ENCODE results near the gene GHR.
"Not testable (repeated sequence)": the region's sequence is repeated elsewhere in the genome, so short reads cannot be mapped to it uniquely, and the experiment has no call there.

The GHR gene

DNA sequence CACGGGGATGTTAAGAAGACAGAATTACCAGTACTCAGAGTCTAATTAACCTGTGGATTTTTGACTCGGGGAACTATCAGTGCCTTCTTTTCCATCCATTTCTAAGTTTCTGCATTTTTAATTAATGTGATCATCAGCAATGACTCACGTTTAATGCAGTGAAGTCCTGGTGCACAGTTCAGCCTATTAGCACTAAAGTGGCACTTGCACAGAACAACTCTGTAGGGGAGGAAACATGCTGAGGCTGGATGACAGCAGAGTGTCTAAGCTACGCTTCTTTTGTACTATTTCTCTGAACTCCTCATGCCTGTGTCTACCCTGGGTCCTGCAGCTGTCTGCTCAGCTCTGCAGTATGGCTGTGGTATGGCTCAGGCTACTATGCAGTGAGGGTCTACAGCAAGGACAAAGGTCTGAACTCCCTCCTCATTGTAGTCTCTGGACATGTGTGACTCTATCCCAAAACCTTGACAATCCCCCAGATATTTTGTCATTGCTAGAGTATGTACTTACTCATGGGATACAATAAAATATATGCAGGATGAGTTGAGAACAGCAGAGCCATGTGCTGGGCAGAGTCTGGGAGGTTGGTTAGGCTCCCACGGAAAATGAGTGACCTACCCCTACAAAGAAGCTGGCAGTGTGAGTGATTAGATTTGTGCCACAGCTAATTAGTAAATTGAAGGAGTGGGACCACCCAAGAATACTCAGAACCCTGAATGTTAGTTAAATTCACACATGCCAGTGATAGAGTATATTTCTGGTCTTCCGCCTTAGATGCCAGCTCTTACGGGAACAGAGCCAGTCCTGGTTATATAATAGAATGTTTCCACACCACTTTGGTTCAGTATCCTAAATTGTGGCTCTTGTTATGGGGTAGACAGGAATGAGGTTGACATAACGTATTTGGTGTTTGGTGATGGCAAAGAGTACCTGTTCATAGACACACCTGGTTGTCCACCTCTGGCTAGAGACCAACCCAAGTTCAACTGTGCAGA is 148.0 kb downstream of the GHR start:
- no peaks in the 10 kb centered on the region for H3K9me2 ChIP-seq (ENCODE audit: low read depth, low read length)
- no peaks in the 10 kb centered on the region for H3K36me3 ChIP-seq (ENCODE audit: insufficient read depth, low read length)
- H4K20me1 ChIP-seq (ENCODE audit: insufficient read depth, low read length), result no peaks in the 10 kb centered on the region
- H3K4me3 ChIP-seq (ENCODE audit: low read depth, low read length, poor library complexity, severe bottlenecking), result no peak overlapping the region
- TF ChIP-seq EZH2 (IDR thresholded peaks at IDR 0.05; ENCODE audit: borderline replicate concordance, low read length), result no peak
- TF ChIP-seq, protein P1, sequence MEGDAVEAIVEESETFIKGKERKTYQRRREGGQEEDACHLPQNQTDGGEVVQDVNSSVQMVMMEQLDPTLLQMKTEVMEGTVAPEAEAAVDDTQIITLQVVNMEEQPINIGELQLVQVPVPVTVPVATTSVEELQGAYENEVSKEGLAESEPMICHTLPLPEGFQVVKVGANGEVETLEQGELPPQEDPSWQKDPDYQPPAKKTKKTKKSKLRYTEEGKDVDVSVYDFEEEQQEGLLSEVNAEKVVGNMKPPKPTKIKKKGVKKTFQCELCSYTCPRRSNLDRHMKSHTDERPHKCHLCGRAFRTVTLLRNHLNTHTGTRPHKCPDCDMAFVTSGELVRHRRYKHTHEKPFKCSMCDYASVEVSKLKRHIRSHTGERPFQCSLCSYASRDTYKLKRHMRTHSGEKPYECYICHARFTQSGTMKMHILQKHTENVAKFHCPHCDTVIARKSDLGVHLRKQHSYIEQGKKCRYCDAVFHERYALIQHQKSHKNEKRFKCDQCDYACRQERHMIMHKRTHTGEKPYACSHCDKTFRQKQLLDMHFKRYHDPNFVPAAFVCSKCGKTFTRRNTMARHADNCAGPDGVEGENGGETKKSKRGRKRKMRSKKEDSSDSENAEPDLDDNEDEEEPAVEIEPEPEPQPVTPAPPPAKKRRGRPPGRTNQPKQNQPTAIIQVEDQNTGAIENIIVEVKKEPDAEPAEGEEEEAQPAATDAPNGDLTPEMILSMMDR (IDR thresholded peaks at IDR 0.05; ENCODE audit: low read length), result no peak
- no peaks in the 10 kb centered on the region for H3K4me1 ChIP-seq (ENCODE audit: insufficient read depth, low read length, severe bottlenecking)
- H3K9me3 ChIP-seq (ENCODE audit: low read length), result no peaks in the 10 kb centered on the region
- no peaks in the 10 kb centered on the region for H3F3A ChIP-seq (ENCODE audit: insufficient read depth, low read length)
- H3K9ac ChIP-seq (ENCODE audit: low read length), result no peak overlapping the region
- H2AFZ ChIP-seq (ENCODE audit: low read length), result no peak overlapping the region
- H3K4me2 ChIP-seq (ENCODE audit: low read length), result no peak overlapping the region
- no peaks in the 10 kb centered on the region for H3K79me2 ChIP-seq (ENCODE audit: insufficient read depth, low read length)
- H3K27ac ChIP-seq (ENCODE audit: low read depth, low read length, poor library complexity, severe bottlenecking), result no peak overlapping the region
- no peaks in the 10 kb centered on the region for H3K27me3 ChIP-seq (ENCODE audit: insufficient read depth, low read length)

DNA sequence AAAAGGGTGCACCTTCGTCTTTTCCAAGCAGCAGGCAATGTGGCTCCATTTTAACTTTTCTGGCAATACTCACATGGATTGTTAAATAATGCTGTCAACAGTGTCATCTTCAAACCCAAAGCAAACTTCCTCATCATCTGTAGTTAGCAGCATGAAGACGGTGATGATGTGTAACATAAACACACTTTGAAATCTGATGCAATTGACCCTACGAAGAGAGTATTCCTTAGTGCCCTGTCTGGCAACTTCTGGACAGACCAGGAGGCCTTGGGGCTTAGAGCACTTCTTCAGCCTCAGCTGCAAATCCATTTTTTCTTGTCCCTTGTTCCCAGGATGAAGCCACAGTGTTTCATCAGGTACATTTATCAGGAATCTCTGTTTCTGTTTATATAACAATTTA is 149.1 kb downstream of the GHR start:
- no peak for TF ChIP-seq EZH2 (IDR thresholded peaks at IDR 0.05; ENCODE audit: borderline replicate concordance, low read length)
- TF ChIP-seq, protein P1 (IDR thresholded peaks at IDR 0.05; ENCODE audit: low read length), result no peak
- Histone ChIP-seq H3K36me3 (ENCODE audit: insufficient read depth, low read length) (no peaks in the 10 kb centered on the region), H3K9me3 (ENCODE audit: low read length) (no peaks in the 10 kb centered on the region)

DNA sequence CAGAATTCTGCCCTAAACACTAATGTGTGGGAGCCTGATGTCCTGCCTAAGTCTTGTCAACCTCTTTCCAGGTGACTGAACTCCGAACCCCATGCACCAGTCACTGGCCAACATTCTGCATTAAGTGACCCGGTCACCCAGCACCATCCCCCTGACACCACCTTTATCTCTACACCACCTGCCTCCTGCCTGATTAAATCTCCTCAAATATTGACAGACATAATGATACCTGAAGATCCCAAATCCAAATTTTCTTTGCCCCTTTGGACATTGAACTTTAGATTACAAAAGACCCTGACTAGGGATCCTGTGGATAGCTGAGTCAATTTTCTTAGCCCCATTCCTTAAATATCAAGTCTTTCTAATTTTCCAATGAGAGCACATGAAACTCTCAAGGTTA is 150.1 kb downstream of the GHR start:
- no peak overlapping the region for H3K9ac ChIP-seq (ENCODE audit: low read length)
- H4K20me1 ChIP-seq (ENCODE audit: insufficient read depth, low read length), result no peaks in the 10 kb centered on the region
- no peak overlapping the region for H3K4me2 ChIP-seq (ENCODE audit: low read length)
- H3K79me2 ChIP-seq (ENCODE audit: insufficient read depth, low read length), result no peaks in the 10 kb centered on the region
- no peaks in the 10 kb centered on the region for H3K9me2 ChIP-seq (ENCODE audit: low read depth, low read length)
- no peaks in the 10 kb centered on the region for H3K36me3 ChIP-seq (ENCODE audit: insufficient read depth, low read length)
- no peak overlapping the region for H3K27ac ChIP-seq (ENCODE audit: low read depth, low read length, poor library complexity, severe bottlenecking)
- H3K4me1 ChIP-seq (ENCODE audit: insufficient read depth, low read length, severe bottlenecking), result no peaks in the 10 kb centered on the region
- H2AFZ ChIP-seq (ENCODE audit: low read length), result no peak overlapping the region
- TF ChIP-seq, protein P1 (IDR thresholded peaks at IDR 0.05; ENCODE audit: low read length), result no peak
- TF ChIP-seq EZH2 (IDR thresholded peaks at IDR 0.05; ENCODE audit: borderline replicate concordance, low read length), result no peak
- H3K27me3 ChIP-seq (ENCODE audit: insufficient read depth, low read length), result no peaks in the 10 kb centered on the region
- no peaks in the 10 kb centered on the region for H3K9me3 ChIP-seq (ENCODE audit: low read length)
- H3K4me3 ChIP-seq (ENCODE audit: low read depth, low read length, poor library complexity, severe bottlenecking), result no peak overlapping the region
- H3F3A ChIP-seq (ENCODE audit: insufficient read depth, low read length), result no peaks in the 10 kb centered on the region

More for the DNA sequence above, 149.1 kb downstream of the GHR start:
- Histone ChIP-seq H3F3A (ENCODE audit: insufficient read depth, low read length) (no peaks in the 10 kb centered on the region), H4K20me1 (ENCODE audit: insufficient read depth, low read length) (no peaks in the 10 kb centered on the region), H3K27ac (ENCODE audit: low read depth, low read length, poor library complexity, severe bottlenecking) (no peak overlapping the region), H3K4me1 (ENCODE audit: insufficient read depth, low read length, severe bottlenecking) (no peaks in the 10 kb centered on the region), H2AFZ (ENCODE audit: low read length) (no peak overlapping the region), H3K79me2 (ENCODE audit: insufficient read depth, low read length) (no peaks in the 10 kb centered on the region), H3K9me2 (ENCODE audit: low read depth, low read length) (no peaks in the 10 kb centered on the region), H3K27me3 (ENCODE audit: insufficient read depth, low read length) (no peaks in the 10 kb centered on the region), H3K4me2 (ENCODE audit: low read length) (no peak overlapping the region), H3K4me3 (ENCODE audit: low read depth, low read length, poor library complexity, severe bottlenecking) (no peak overlapping the region), H3K9ac (ENCODE audit: low read length) (no peak overlapping the region)

DNA sequence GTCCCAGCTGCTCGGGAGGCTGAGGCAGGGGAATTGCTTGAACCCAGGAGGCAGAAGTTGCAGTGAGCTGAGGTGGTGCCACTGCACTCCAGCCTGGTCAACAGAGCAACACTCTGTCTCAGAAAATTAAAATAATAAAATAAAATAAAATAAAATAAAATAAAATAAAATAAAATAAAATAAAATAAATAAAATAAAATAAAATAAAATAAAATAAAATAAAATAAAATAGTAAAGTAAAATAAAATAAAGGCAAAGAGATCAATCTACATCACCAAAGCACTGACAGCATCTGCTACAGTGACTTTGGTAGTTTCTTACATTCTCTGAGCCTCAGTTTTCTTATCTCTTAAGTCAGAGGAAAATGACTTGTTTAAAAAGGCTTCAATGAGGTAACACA is 152.7 kb downstream of the GHR start:
- not testable (repeated sequence) for H3K36me3 ChIP-seq (ENCODE audit: insufficient read depth, low read length); H3K4me1 ChIP-seq (ENCODE audit: insufficient read depth, low read length, severe bottlenecking); H3K9me3 ChIP-seq (ENCODE audit: low read length); H3K9ac ChIP-seq (ENCODE audit: low read length); H3K79me2 ChIP-seq (ENCODE audit: insufficient read depth, low read length); H2AFZ ChIP-seq (ENCODE audit: low read length); H3K4me2 ChIP-seq (ENCODE audit: low read length); H3K27ac ChIP-seq (ENCODE audit: low read depth, low read length, poor library complexity, severe bottlenecking); H3K4me3 ChIP-seq (ENCODE audit: low read depth, low read length, poor library complexity, severe bottlenecking); H3K27me3 ChIP-seq (ENCODE audit: insufficient read depth, low read length); H4K20me1 ChIP-seq (ENCODE audit: insufficient read depth, low read length); H3F3A ChIP-seq (ENCODE audit: insufficient read depth, low read length); H3K9me2 ChIP-seq (ENCODE audit: low read depth, low read length)

DNA sequence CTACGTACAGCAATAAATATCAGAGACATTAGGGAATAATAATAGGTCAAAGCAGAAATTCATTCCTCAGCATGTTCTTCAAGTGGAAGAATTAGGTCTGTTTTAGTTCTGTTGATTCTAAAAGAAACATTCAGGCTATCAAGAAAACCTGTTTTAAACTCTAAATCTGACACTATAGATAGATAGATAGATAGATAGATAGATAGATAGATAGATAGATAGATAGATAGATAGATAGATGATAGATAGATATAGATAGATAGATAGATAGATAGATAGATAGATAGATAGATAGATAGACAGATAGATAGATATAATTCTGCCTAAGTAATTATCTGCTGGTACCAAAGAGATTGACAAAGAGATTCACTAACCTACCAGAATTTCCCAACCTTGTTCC is 155.7 kb downstream of the GHR start:
- not testable (repeated sequence) for H3K4me1 ChIP-seq (ENCODE audit: insufficient read depth, low read length, severe bottlenecking); H3F3A ChIP-seq (ENCODE audit: insufficient read depth, low read length); H3K79me2 ChIP-seq (ENCODE audit: insufficient read depth, low read length); H3K4me2 ChIP-seq (ENCODE audit: low read length); H3K9me3 ChIP-seq (ENCODE audit: low read length); H3K27me3 ChIP-seq (ENCODE audit: insufficient read depth, low read length); H3K27ac ChIP-seq (ENCODE audit: low read depth, low read length, poor library complexity, severe bottlenecking); H3K9me2 ChIP-seq (ENCODE audit: low read depth, low read length); H2AFZ ChIP-seq (ENCODE audit: low read length); H3K36me3 ChIP-seq (ENCODE audit: insufficient read depth, low read length); H4K20me1 ChIP-seq (ENCODE audit: insufficient read depth, low read length); H3K4me3 ChIP-seq (ENCODE audit: low read depth, low read length, poor library complexity, severe bottlenecking); H3K9ac ChIP-seq (ENCODE audit: low read length)
